Nephron (organoid): ENCODE data around the gene SUPT4H1.

Experiments used
- H3K27ac Mint-ChIP-seq, 3 experiments: 2 replicates each; pipeline ENCODE4 v1.8.0; 2020; ENCODE audit warnings: mixed read lengths in 3 of 3, mild to moderate bottlenecking in 2 of 3, moderate library complexity in 1 of 3
- H3K27me3 Mint-ChIP-seq: 2 replicates; pipeline ENCODE4 v1.8.0; 2021; ENCODE audit warnings: low read depth, mild to moderate bottlenecking, moderate library complexity, mixed read lengths
- H3K36me3 Mint-ChIP-seq: 2 replicates; pipeline ENCODE4 v1.8.0; 2020; ENCODE audit warnings: low read depth, mixed read lengths
- H3K4me1 Mint-ChIP-seq: 2 replicates; pipeline ENCODE4 v1.8.0; 2020; ENCODE audit warnings: mixed read lengths
- H3K4me3 Mint-ChIP-seq, 3 experiments: 2 replicates each; pipeline ENCODE4 v1.8.0; 2020; ENCODE audit warnings: mild to moderate bottlenecking in 3 of 3, mixed read lengths in 3 of 3, moderate library complexity in 2 of 3
- H3K9me3 Mint-ChIP-seq: 2 replicates; pipeline ENCODE4 v1.8.0; 2020; ENCODE audit warnings: mixed read lengths
- TF ChIP-seq, protein P1 (sequence below), 3 experiments: fragments of 200-600 bp; sonication (generic); IDR thresholded peaks; one replicate each; pipeline ENCODE4 v1.5.0; 2021; ENCODE audit warnings: antibody characterized with exemption in 3 of 3; ENCODE audit not compliant: unreplicated experiment in 3 of 3

The SUPT4H1 gene

DNA sequence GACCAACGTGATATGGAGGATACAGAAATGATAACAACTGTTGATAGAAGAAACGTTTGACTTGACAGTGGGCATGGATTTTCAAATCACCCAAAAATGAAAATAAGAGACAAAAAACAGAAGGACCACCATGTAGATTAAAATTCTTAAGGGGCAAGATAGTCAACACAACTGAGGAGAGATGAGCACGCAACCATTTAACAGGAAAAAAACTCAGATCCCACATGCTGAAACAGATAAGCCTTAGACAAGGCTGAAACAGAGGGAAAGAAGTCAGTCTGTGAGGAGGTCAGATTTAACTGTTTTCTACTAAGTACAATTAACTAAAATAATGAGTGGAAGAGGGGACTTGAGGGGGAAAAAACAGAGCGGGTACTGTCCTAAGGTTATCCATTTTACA, 44.2 kb upstream of the SUPT4H1 start:
- TF ChIP-seq, protein P1, sequence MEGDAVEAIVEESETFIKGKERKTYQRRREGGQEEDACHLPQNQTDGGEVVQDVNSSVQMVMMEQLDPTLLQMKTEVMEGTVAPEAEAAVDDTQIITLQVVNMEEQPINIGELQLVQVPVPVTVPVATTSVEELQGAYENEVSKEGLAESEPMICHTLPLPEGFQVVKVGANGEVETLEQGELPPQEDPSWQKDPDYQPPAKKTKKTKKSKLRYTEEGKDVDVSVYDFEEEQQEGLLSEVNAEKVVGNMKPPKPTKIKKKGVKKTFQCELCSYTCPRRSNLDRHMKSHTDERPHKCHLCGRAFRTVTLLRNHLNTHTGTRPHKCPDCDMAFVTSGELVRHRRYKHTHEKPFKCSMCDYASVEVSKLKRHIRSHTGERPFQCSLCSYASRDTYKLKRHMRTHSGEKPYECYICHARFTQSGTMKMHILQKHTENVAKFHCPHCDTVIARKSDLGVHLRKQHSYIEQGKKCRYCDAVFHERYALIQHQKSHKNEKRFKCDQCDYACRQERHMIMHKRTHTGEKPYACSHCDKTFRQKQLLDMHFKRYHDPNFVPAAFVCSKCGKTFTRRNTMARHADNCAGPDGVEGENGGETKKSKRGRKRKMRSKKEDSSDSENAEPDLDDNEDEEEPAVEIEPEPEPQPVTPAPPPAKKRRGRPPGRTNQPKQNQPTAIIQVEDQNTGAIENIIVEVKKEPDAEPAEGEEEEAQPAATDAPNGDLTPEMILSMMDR (IDR thresholded peaks at IDR 0.05; ENCODE audit: unreplicated experiment in 3 of 3), result no peak
- H3K36me3 Mint-ChIP-seq, result no peaks in the 10 kb centered on the region
- H3K9me3 Mint-ChIP-seq, result no peaks in the 10 kb centered on the region
- H3K27me3 Mint-ChIP-seq, result no peaks in the 10 kb centered on the region
- peaks cover 9% of the 10 kb centered on the region for H3K4me1 Mint-ChIP-seq
- H3K4me3 Mint-ChIP-seq, result no peak overlapping the region
- no peak overlapping the region for H3K27ac Mint-ChIP-seq

DNA sequence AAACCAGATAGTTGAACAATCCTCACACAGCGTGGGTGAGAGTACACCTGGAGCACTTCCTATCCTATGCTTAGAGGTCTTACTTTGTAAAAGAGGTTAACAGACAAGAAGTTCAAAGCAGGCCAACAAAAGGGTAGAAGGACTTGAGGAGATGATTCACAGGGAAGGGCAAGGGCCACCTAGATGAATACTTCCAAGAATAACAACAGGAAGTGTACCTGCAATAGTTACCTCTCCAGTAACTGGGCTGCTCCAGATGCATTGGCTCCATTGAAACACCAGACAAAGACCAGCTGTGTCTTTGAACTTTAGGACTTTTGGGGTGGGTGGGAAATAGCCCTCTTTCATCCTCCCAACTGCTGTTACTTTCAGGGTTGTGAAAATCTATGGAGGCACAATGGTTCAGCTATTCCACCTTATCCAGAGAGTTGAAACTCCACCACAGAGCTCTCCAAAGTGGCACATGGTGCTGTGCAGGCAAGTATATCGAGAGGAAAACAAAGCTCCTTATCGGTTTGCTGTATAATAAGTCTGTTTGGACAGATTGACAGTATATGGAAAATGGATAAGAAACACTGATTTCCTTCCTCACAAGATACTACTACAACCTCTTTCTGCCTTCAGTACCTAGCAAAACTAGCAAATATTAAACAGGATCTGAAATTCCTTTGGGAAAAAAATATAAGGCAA, 42.7 kb upstream of the SUPT4H1 start:
- TF ChIP-seq, protein P1 (IDR thresholded peaks at IDR 0.05; ENCODE audit: unreplicated experiment in 3 of 3), result no peak
- H3K4me3 Mint-ChIP-seq, result no peak overlapping the region
- peaks cover 14% of the 10 kb centered on the region for H3K4me1 Mint-ChIP-seq
- peak overlapping the region in 1 of 3 experiments; percentile 57 for H3K27ac Mint-ChIP-seq
- no peaks in the 10 kb centered on the region for H3K9me3 Mint-ChIP-seq
- H3K27me3 Mint-ChIP-seq, result no peaks in the 10 kb centered on the region
- H3K36me3 Mint-ChIP-seq, result no peaks in the 10 kb centered on the region

GRCh38 chr17:58391302-58391984, 39.4 kb upstream of the SUPT4H1 start:
- Mint-ChIP-seq H3K9me3 (no peaks in the 10 kb centered on the region), H3K27me3 (no peaks in the 10 kb centered on the region), H3K4me1 (peaks cover 23% of the 10 kb centered on the region), H3K36me3 (no peaks in the 10 kb centered on the region), H3K27ac (peak overlapping the region; percentile 90 to 94 (median 93)), H3K4me3 (peak overlapping the region in 1 of 3 experiments; percentile 11)
- TF ChIP-seq, protein P1 (IDR thresholded peaks at IDR 0.05; ENCODE audit: unreplicated experiment in 3 of 3), result no peak

- Mint-ChIP-seq H3K27me3 (no peaks in the 10 kb centered on the region), H3K4me1 (peaks cover 23% of the 10 kb centered on the region), H3K36me3 (no peaks in the 10 kb centered on the region), H3K4me3 (no peak overlapping the region), H3K27ac (peak overlapping the region; percentile 90 to 94 (median 93)), H3K9me3 (no peaks in the 10 kb centered on the region)
- TF ChIP-seq, protein P1 (IDR thresholded peaks at IDR 0.05; ENCODE audit: unreplicated experiment in 3 of 3), result no peak
These were observed 38.9 kb upstream of the SUPT4H1 start for GRCh38 chr17:58390884-58391283.

- H3K36me3 Mint-ChIP-seq, result no peaks in the 10 kb centered on the region
- H3K9me3 Mint-ChIP-seq, result no peaks in the 10 kb centered on the region
- H3K27ac Mint-ChIP-seq, result peak overlapping the region; percentile 13 to 85 (median 69)
- no peak overlapping the region for H3K4me3 Mint-ChIP-seq
- TF ChIP-seq, protein P1 (IDR thresholded peaks at IDR 0.05; ENCODE audit: unreplicated experiment in 3 of 3), result no peak
- H3K4me1 Mint-ChIP-seq, result peaks cover 42% of the 10 kb centered on the region
- no peaks in the 10 kb centered on the region for H3K27me3 Mint-ChIP-seq
These were observed 36.5 kb upstream of the SUPT4H1 start for GRCh38 chr17:58388302-58389190.
